Gastrocnemius medialis (tissue), 4 donors: ENCODE data around the gene GPI. TPM values are rescaled to one million over a fixed set of nuclear protein-coding genes. Genes with fewer than 3 reads are reported as not detected.
"Not testable (repeated sequence)": the region's sequence is repeated elsewhere in the genome, so short reads cannot be mapped to it uniquely, and the experiment has no call there.

Source experiments
- ATAC-seq, 2 donors: fragments of 150-250 bp; one replicate each; pipeline ENCODE4 v1.9.1; 2016
- DNase-seq, 2 donors: peaks; one replicate each; pipeline ENCODE4 v3.0.0-alpha.2; 2019
- H3K27ac ChIP-seq, 4 donors: fragments of 200-600 bp; sonication (generic); 1 replicate in 1 of 4; 2 replicates in 3 of 4; pipeline ENCODE4 v1.5.1; 2016 to 2018; ENCODE audit warnings: mild to moderate bottlenecking in 2 of 4, moderate library complexity in 1 of 4
- H3K27me3 ChIP-seq, 3 donors: fragments of 200-600 bp; sonication (generic) in 2 of 3; 1 replicate in 1 of 3; 2 replicates in 2 of 3; pipeline versions ENCODE4 v1.5.1 to v1.6.0; 2016 to 2019; ENCODE audit warnings: mild to moderate bottlenecking in 1 of 3, moderate library complexity in 1 of 3
- H3K36me3 ChIP-seq, 2 donors: fragments of 200-600 bp; sonication (generic) in 1 of 2; one replicate each; pipeline ENCODE4 v1.5.1; 2017 to 2018
- H3K4me1 ChIP-seq, 2 donors: fragments of 200-600 bp; sonication (generic) in 1 of 2; one replicate each; pipeline ENCODE4 v1.5.1; 2016 to 2017; ENCODE audit warnings: mild to moderate bottlenecking in 2 of 2
- H3K4me3 ChIP-seq, 4 donors: fragments of 200-600 bp; sonication (generic) in 3 of 4; 1 replicate in 1 of 4; 2 replicates in 3 of 4; pipeline ENCODE4 v1.5.1; 2016 to 2019; ENCODE audit warnings: mild to moderate bottlenecking in 2 of 4
- H3K9me3 ChIP-seq, 3 donors: fragments of 200-600 bp; sonication (generic) in 2 of 3; 1 replicate in 1 of 3; 2 replicates in 2 of 3; pipeline ENCODE4 v1.5.1; 2016 to 2019
- POLR2A ChIP-seq, 2 donors: fragments of 450-650 bp; IDR thresholded peaks; one replicate each; pipeline ENCODE4 v1.6.1; 2017; ENCODE audit warnings: antibody characterized with exemption in 2 of 2, mild to moderate bottlenecking in 2 of 2, moderate library complexity in 2 of 2
- in situ Hi-C, 4 donors: fragments of 200-750 bp; cut with MboI; loops; one replicate each; pipeline versions ENCODE4 v1.15.0 to v1.8.0; 2017; ENCODE audit warnings: low sequenced_read_pairs in 4 of 4
- intact Hi-C: fragments of 100-400 bp; cut with DNase I; formaldehyde crosslinking; loops from one replicate; pipeline ENCODE4 v1.15.1; 2023; ENCODE audit warnings: low total_unique reads
- total RNA-seq, 4 donors: library from RNA; depleted of rRNA; stranded (reverse); fragments of >200 nt; gene quantifications; one replicate each; pipeline versions ENCODE4 v1.1.0 to v1.2.3, GENCODE V29; 2016
- TF ChIP-seq, protein P1 (sequence below), 5 experiments: fragments of 450-650 bp in 3 of 5; fragments of 200-600 bp in 2 of 5; sonication (generic) in 2 of 5; IDR thresholded peaks in 4 of 5; conservative IDR thresholded peaks in 1 of 5; 1 replicate in 4 of 5; 2 replicates in 1 of 5; pipeline ENCODE4 v1.5.1; 2016 to 2019; ENCODE audit warnings: antibody characterized with exemption in 5 of 5, mild to moderate bottlenecking in 3 of 5, moderate library complexity in 3 of 5

The GPI gene
- total RNA-seq, 4 donors from 2014 or later, result 83.2 to 231 (median 173) TPM

DNA sequence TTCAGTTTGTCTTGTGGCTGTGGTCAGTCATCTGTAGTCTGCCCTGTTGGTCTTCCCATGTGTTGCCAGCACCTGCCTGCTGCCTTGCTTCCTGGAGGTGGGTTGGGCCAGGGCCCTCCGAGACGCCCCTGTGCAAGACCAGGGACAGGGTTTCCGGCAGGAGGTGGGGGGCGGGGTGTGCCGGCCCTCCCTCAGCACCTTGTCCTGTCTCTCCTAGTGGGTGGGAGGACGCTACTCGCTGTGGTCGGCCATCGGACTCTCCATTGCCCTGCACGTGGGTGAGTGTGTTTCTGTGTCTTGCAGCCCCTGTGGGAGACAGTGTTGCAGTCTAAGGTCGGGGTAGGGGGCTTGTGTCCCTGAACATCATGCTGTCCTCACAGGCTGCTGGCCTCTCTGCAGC, 28.0 kb downstream of the GPI start:
- Histone ChIP-seq H3K36me3 (peaks cover 0 to 80% of the 10 kb centered on the region in 2 donors), H3K4me3 (no peak overlapping the region), H3K27ac (peak overlapping the region; percentile 13 to 77 (median 26)), H3K4me1 (peaks cover 6 to 16% of the 10 kb centered on the region in 2 donors), H3K9me3 (no peaks in the 10 kb centered on the region), H3K27me3 (no peaks in the 10 kb centered on the region)
- peak in 1 of 2 donors; percentile 11 for ATAC-seq
- no peak for DNase-seq
- intact Hi-C loops (no loop called here), in situ Hi-C loops (no loop called here)
- TF ChIP-seq POLR2A (IDR thresholded peaks at IDR 0.05), result no peak
- TF ChIP-seq, protein P1, sequence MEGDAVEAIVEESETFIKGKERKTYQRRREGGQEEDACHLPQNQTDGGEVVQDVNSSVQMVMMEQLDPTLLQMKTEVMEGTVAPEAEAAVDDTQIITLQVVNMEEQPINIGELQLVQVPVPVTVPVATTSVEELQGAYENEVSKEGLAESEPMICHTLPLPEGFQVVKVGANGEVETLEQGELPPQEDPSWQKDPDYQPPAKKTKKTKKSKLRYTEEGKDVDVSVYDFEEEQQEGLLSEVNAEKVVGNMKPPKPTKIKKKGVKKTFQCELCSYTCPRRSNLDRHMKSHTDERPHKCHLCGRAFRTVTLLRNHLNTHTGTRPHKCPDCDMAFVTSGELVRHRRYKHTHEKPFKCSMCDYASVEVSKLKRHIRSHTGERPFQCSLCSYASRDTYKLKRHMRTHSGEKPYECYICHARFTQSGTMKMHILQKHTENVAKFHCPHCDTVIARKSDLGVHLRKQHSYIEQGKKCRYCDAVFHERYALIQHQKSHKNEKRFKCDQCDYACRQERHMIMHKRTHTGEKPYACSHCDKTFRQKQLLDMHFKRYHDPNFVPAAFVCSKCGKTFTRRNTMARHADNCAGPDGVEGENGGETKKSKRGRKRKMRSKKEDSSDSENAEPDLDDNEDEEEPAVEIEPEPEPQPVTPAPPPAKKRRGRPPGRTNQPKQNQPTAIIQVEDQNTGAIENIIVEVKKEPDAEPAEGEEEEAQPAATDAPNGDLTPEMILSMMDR (IDR thresholded peaks at IDR 0.05 in 4 of 5, conservative IDR thresholded peaks at IDR 0.05 in 1 of 5), result no peak

DNA sequence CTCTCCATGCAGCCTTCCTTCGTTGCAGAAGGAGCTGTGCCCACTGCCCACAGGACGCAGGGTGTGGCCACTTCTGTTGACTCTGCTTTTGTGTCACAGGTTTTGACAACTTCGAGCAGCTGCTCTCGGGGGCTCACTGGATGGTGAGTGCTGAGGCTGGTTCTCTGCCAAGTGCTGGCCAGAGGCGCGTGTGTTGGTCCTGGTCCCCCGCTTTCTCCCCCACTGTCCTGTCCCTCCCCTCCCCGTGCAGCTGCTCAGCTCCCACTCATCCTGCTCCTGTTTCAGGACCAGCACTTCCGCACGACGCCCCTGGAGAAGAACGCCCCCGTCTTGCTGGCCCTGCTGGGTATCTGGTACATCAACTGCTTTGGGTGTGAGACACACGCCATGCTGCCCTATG, 28.6 kb downstream of the GPI start:
- no peak overlapping the region for H3K4me3 ChIP-seq
- DNase-seq (peak in 1 of 2 donors; percentile 74), ATAC-seq (peak; percentile 22 to 77)
- no peaks in the 10 kb centered on the region for H3K9me3 ChIP-seq
- H3K36me3 ChIP-seq, result peaks cover 0 to 80% of the 10 kb centered on the region in 2 donors
- intact Hi-C loops, result no loop called here
- H3K4me1 ChIP-seq, result peaks cover 6 to 16% of the 10 kb centered on the region in 2 donors
- TF ChIP-seq, protein P1 (IDR thresholded peaks at IDR 0.05 in 4 of 5, conservative IDR thresholded peaks at IDR 0.05 in 1 of 5), result no peak
- peak overlapping the region; percentile 13 to 77 (median 47) for H3K27ac ChIP-seq
- no peaks in the 10 kb centered on the region for H3K27me3 ChIP-seq
- in situ Hi-C loops, result no loop called here

DNA sequence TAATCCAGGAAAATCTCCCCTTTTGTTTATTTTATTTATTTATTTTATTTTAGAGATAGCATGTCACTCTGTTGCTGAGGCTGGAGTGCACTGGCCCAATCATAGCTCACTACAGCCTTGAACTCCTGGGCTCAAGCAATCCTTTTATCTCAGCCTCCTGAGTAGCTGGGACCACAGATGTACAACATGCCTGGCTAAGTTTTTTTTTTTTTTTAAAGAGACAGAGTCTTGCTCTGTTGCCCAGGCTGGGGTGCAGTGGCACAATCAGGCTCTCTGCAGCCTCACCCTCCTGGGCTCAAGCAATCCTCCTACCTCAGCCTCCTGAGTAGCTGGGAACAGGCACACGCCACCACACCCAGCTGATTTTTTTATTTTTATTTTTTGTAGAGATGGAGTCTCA, 32.9 kb downstream of the GPI start:
- H3K4me3 ChIP-seq, result no peak overlapping the region
- no peaks in the 10 kb centered on the region for H3K27me3 ChIP-seq
- peaks cover 0 to 61% of the 10 kb centered on the region in 2 donors for H3K36me3 ChIP-seq
- no peak for ATAC-seq
- in situ Hi-C loops, result no loop called here
- H3K27ac ChIP-seq, result no peak overlapping the region
- no peak for TF ChIP-seq POLR2A (IDR thresholded peaks at IDR 0.05)
- TF ChIP-seq, protein P1 (IDR thresholded peaks at IDR 0.05 in 4 of 5, conservative IDR thresholded peaks at IDR 0.05 in 1 of 5), result no peak
- peaks cover 0 to 12% of the 10 kb centered on the region in 2 donors for H3K4me1 ChIP-seq
- H3K9me3 ChIP-seq, result no peaks in the 10 kb centered on the region
- intact Hi-C loops, result no loop called here
- DNase-seq, result no peak

DNA sequence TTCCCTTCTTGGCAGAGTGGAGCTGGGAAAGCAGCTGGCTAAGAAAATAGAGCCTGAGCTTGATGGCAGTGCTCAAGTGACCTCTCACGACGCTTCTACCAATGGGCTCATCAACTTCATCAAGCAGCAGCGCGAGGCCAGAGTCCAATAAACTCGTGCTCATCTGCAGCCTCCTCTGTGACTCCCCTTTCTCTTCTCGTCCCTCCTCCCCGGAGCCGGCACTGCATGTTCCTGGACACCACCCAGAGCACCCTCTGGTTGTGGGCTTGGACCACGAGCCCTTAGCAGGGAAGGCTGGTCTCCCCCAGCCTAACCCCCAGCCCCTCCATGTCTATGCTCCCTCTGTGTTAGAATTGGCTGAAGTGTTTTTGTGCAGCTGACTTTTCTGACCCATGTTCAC, 34.9 kb downstream of the GPI start:
- no peak for DNase-seq
- no peak overlapping the region for H3K4me3 ChIP-seq
- no peaks in the 10 kb centered on the region for H3K27me3 ChIP-seq
- peaks cover 0 to 46% of the 10 kb centered on the region in 2 donors for H3K36me3 ChIP-seq
- ATAC-seq, result no peak
- peak overlapping the region in 1 of 4 donors; percentile 43 for H3K27ac ChIP-seq
- peaks cover 0 to 2% of the 10 kb centered on the region in 2 donors for H3K4me1 ChIP-seq
- intact Hi-C loops, result no loop called here
- no peaks in the 10 kb centered on the region for H3K9me3 ChIP-seq
- in situ Hi-C loops, result no loop called here
- TF ChIP-seq POLR2A (IDR thresholded peaks at IDR 0.05), result no peak
- TF ChIP-seq, protein P1 (IDR thresholded peaks at IDR 0.05 in 4 of 5, conservative IDR thresholded peaks at IDR 0.05 in 1 of 5), result no peak

DNA sequence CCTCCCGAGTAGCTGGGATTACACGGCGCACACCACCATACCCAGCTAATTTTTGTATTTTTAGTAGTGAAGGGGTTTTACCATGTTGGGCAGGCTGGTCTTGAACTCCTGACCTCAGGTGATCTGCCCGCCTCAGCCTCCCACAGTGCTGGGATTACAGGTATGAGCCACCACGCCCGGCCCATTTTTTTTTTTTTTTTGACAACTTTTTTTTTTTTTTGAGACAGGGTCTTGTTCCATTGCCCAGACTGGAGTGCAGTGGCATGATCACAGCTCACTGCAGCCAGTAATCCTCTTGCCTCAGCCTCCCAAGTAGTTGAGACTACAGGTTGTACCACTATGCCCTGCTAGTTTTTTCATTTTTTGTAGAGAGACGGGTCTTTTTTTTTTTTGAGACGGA, 35.8 kb downstream of the GPI start:
- Histone ChIP-seq H3K27ac (peak overlapping the region in 1 of 4 donors; percentile 43), H3K36me3 (peaks cover 0 to 44% of the 10 kb centered on the region in 2 donors)
- H3K4me3 ChIP-seq, result not testable (repeated sequence)

More for the DNA sequence above, 35.8 kb downstream of the GPI start:
- in situ Hi-C loops, ATAC-seq, intact Hi-C loops, H3K27me3 ChIP-seq, H3K9me3 ChIP-seq, H3K4me1 ChIP-seq, DNase-seq: not testable (repeated sequence)
